Activated T-cell treated with anti-CD3 and anti-CD28 coated beads, Interleukin-2, amount 50 U/mL, for 72 hours (primary cell): ENCODE measurements around the gene CCDC82. TPM values are rescaled to one million over a fixed set of nuclear protein-coding genes. Genes with fewer than 3 reads are reported as not detected.

ENCODE experiments used
- ATAC-seq, 2 donors: fragments of 150-1000 bp; cut with Tn5 transposase; replicated peaks in 1 of 2; 2 replicates each; pipeline ENCODE4 v1.10.0; 2021; ENCODE audit warnings: moderate library complexity in 2 of 2, mild to moderate bottlenecking in 1 of 2
- DNase-seq, 2 donors: peaks; one replicate each; pipeline ENCODE4 v3.0.0; 2021 to 2022; ENCODE audit warnings: mixed read lengths in 1 of 2
- H3K27ac Mint-ChIP-seq: one replicate; pipeline ENCODE4 v1.8.0; 2022; ENCODE audit warnings: mild to moderate bottlenecking, moderate library complexity, mixed read lengths
- H3K27me3 Mint-ChIP-seq: one replicate; pipeline ENCODE4 v1.8.0; 2022; ENCODE audit warnings: low read depth, mixed read lengths
- H3K36me3 Mint-ChIP-seq, 2 donors: one replicate each; pipeline ENCODE4 v1.8.0; 2022; ENCODE audit warnings: mixed read lengths in 2 of 2, mild to moderate bottlenecking in 1 of 2; ENCODE audit not compliant: insufficient read depth in 2 of 2
- H3K4me1 Mint-ChIP-seq: one replicate; pipeline ENCODE4 v1.8.0; 2022; ENCODE audit warnings: low read depth, mixed read lengths
- H3K4me3 Mint-ChIP-seq, 2 donors: one replicate each; pipeline ENCODE4 v1.8.0; 2022; ENCODE audit warnings: mild to moderate bottlenecking in 2 of 2, mixed read lengths in 2 of 2, moderate library complexity in 2 of 2
- H3K9me3 Mint-ChIP-seq, 2 donors: one replicate each; pipeline ENCODE4 v1.8.0; 2022; ENCODE audit warnings: mixed read lengths in 2 of 2
- total RNA-seq, 2 donors: library from RNA; stranded (reverse); gene quantifications; one replicate each; pipeline ENCODE4 v1.2.3, GENCODE V29; 2022

Gene CCDC82
- total RNA-seq, 2 donors from 2014 or later, result 44.6 to 55.3 TPM

DNA sequence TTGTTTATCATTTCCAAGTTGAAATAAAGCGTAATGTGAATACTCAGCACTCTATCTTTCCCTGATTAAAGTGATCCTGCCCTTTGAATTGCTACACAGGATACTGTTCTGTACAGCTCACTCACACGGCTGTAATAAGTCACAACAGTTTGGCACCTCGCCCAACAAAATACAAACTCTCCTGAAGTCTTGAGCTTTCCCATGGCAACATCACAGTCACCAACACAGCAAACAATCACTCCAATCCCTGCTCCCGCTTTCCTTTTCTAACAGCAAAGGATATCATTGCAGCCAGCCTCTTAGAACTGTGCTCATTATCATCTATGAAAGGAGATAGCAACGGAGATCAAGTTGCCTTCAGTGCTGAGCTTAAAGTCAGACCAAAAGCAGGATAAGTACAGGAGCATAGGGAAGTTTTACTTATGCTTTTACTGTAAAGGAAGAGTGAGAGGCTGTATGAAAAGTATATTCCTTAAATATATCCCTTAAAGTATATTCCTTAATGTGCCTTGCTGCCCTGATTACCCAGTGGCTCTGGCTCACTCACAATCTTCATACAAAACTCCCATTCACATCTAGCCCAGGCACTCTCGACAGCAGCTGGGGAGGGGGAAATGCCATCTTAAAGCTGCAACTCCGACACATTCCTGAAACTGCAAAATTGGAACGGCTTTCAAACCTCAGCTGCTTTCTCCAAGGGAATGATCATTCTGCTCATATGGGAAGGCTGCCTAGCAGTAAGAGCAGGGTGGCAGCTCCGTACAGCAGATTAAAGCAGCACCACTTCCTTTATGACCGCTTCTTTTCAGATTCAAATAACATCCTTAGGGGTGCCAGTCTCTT lies 82.6 kb downstream of the CCDC82 start:
- no peak for DNase-seq
- Mint-ChIP-seq H3K27me3 (no peaks in the 10 kb centered on the region), H3K27ac (peak overlapping the region; percentile 76), H3K9me3 (no peaks in the 10 kb centered on the region), H3K4me1 (peaks cover 88% of the 10 kb centered on the region), H3K4me3 (peak overlapping the region; percentile 64 to 70), H3K36me3 (peaks cover 2 to 4% of the 10 kb centered on the region in 2 donors)
- ATAC-seq, result peak; percentile 59 to 65

- no peak for DNase-seq
- ATAC-seq, result peak in 1 of 2 donors; percentile 10
- Mint-ChIP-seq H3K4me1 (peaks cover 88% of the 10 kb centered on the region), H3K27ac (no peak overlapping the region), H3K4me3 (peak overlapping the region; percentile 64 to 70), H3K9me3 (no peaks in the 10 kb centered on the region), H3K36me3 (peaks cover 2 to 4% of the 10 kb centered on the region in 2 donors), H3K27me3 (no peaks in the 10 kb centered on the region)
Measured at GRCh38 chr11:96306600-96306932, 83.1 kb downstream of the CCDC82 start.

DNA sequence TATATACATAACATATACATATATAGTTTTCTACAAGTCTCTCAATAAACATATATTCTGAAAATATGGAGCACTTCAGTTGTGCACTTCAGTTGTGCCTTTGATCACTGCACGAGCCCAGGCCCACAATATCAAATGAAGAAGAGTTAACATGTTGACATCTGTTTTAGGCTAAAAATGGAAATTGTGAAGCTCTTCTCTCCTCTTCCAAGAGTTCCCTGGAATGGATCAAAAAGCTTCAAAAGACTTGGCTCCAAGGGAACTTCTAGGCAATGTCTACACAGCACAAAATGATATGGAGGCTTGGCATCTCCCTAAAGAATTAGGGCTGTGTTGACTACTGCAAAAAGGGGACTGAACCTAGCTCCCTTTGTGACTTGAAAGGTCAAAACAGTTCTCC lies 83.6 kb downstream of the CCDC82 start:
- Mint-ChIP-seq H3K9me3 (no peaks in the 10 kb centered on the region), H3K27me3 (no peaks in the 10 kb centered on the region), H3K4me3 (no peak overlapping the region), H3K36me3 (peaks cover 2 to 4% of the 10 kb centered on the region in 2 donors), H3K27ac (no peak overlapping the region), H3K4me1 (peaks cover 84% of the 10 kb centered on the region)
- no peak for DNase-seq
- ATAC-seq, result no peak

GRCh38 chr11:96303980-96304379 lies 85.7 kb downstream of the CCDC82 start:
- Mint-ChIP-seq H3K4me1 (peaks cover 84% of the 10 kb centered on the region), H3K9me3 (no peaks in the 10 kb centered on the region), H3K27me3 (no peaks in the 10 kb centered on the region), H3K4me3 (peak overlapping the region in 1 of 2 donors; percentile 15), H3K36me3 (peaks cover under 1 to 9% of the 10 kb centered on the region in 2 donors), H3K27ac (peak overlapping the region; percentile 9)
- ATAC-seq (no peak), DNase-seq (no peak)

- ATAC-seq, result peak; percentile 61
- peaks cover 78% of the 10 kb centered on the region for H3K4me1 Mint-ChIP-seq
- peak overlapping the region; percentile 54 for H3K27ac Mint-ChIP-seq
- H3K4me3 Mint-ChIP-seq, result peak overlapping the region in 1 of 2 donors; percentile 18
- no peaks in the 10 kb centered on the region for H3K27me3 Mint-ChIP-seq
- peaks cover 1 to 9% of the 10 kb centered on the region in 2 donors for H3K36me3 Mint-ChIP-seq
- H3K9me3 Mint-ChIP-seq, result no peaks in the 10 kb centered on the region
- DNase-seq, result no peak
Measured at GRCh38 chr11:96303064-96303463, 86.6 kb downstream of the CCDC82 start.

Other genes with a start within 250 kb of the CCDC82 start
- gene MAML2, start 46.7 kb downstream of the CCDC82 start, total RNA-seq, result 10 to 100 TPM; 30.5 to 34.6 TPM
- 10 to 100 TPM; 10.6 to 11.0 TPM for gene JRKL, start 101 bp upstream of the CCDC82 start, total RNA-seq